Kidney epithelial cell (primary cell): ENCODE measurements around the gene CLEC6A. TPM values are rescaled to one million over a fixed set of nuclear protein-coding genes. Genes with fewer than 3 reads are reported as not detected.

Experiments
- DNase-seq: peaks from one replicate; pipeline ENCODE4 v3.0.0-alpha.2; 2010; ENCODE audit warnings: low read depth
- H3K27me3 ChIP-seq: 2 replicates; pipeline ENCODE4 v1.6.0; 2011; ENCODE audit warnings: low read length; ENCODE audit not compliant: control insufficient read depth, insufficient read depth
- H3K36me3 ChIP-seq: 2 replicates; pipeline ENCODE4 v1.5.1; 2011; ENCODE audit warnings: low read length; ENCODE audit not compliant: control insufficient read depth, insufficient read depth
- H3K4me3 ChIP-seq: 2 replicates; pipeline ENCODE4 v1.5.1; 2011; ENCODE audit warnings: low read depth, mild to moderate bottlenecking, control low read depth, low read length
- total RNA-seq: library from RNA; depleted of rRNA; stranded (reverse); fragments of >200 nt; gene quantifications from 2 replicates; pipeline ENCODE4 v1.2.3, GENCODE V29; 2015
- TF ChIP-seq, protein P1 (sequence below): IDR thresholded peaks from 2 replicates; pipeline ENCODE4 v1.5.1; 2011; ENCODE audit warnings: mild to moderate bottlenecking, moderate library complexity, low read length, control low read depth, inconsistent platforms; ENCODE audit not compliant: insufficient read depth, poor library complexity, severe bottlenecking

The CLEC6A gene
- total RNA-seq, 1 donor from 2014 or later, result not detected

DNA sequence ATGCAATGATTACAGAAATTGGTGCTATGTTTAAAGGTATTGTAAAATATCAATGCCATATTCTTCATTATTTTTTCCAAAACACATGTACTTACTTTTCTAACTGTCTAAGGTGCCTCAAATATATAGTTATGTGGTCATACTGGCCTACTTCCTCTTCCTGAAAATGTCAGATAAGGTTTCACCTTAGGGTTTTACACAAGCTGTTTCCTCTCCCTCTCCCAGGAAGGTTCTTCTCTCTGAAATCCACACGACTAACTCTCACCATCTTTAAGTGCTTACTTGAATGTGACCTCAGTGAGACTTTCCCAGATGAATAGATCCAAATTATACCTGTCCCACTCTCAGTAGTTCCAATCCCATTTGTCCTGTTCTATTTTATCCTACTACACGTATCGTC lies 46.0 kb downstream of the CLEC6A start:
- H3K36me3 ChIP-seq, result no peaks in the 10 kb centered on the region
- H3K4me3 ChIP-seq, result no peak overlapping the region
- DNase-seq, result no peak
- H3K27me3 ChIP-seq, result no peaks in the 10 kb centered on the region
- TF ChIP-seq, protein P1, sequence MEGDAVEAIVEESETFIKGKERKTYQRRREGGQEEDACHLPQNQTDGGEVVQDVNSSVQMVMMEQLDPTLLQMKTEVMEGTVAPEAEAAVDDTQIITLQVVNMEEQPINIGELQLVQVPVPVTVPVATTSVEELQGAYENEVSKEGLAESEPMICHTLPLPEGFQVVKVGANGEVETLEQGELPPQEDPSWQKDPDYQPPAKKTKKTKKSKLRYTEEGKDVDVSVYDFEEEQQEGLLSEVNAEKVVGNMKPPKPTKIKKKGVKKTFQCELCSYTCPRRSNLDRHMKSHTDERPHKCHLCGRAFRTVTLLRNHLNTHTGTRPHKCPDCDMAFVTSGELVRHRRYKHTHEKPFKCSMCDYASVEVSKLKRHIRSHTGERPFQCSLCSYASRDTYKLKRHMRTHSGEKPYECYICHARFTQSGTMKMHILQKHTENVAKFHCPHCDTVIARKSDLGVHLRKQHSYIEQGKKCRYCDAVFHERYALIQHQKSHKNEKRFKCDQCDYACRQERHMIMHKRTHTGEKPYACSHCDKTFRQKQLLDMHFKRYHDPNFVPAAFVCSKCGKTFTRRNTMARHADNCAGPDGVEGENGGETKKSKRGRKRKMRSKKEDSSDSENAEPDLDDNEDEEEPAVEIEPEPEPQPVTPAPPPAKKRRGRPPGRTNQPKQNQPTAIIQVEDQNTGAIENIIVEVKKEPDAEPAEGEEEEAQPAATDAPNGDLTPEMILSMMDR, result no peak

DNA sequence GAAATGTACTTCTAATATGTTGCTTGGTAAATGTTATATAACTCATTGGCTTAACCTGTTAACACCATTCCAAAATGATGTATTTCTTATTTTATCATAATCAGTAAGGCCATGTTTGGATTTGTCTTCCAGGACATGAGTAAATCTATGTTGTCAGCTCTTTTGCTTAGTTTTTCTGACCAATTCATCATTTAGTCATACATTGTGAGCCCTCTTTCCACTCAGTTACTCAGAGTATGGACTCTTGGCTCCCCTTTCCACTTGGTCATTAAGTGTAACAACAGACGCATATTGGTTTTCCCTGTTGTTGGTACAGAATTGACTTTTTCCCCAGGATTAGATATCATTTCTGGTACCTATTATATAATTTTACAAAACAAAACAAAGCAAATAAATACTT lies 48.6 kb downstream of the CLEC6A start:
- no peaks in the 10 kb centered on the region for H3K36me3 ChIP-seq
- no peak overlapping the region for H3K4me3 ChIP-seq
- H3K27me3 ChIP-seq, result no peaks in the 10 kb centered on the region
- TF ChIP-seq, protein P1, result no peak
- no peak for DNase-seq

DNA sequence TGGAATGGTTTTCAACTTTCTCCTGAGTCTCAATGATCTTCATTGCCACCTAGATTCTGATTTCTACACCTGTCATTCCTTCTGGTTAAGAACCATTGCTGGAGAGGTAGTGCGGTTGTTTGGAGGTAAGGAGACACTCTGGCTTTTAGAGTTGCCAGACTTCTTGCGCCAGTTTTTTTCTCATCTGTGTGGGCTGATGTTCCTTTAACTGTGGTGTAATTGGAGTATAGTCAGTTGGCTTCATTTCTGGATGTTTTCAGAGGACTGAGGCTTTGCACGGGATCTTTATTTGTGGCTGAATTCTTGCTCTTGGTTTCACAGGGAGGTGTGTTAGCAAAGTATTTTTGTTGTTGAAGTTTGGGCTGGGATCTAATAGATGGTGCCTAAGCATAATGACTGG lies 51.8 kb downstream of the CLEC6A start:
- TF ChIP-seq, protein P1, result no peak
- Histone ChIP-seq H3K4me3 (no peak overlapping the region), H3K36me3 (no peaks in the 10 kb centered on the region), H3K27me3 (no peaks in the 10 kb centered on the region)
- DNase-seq, result no peak

DNA sequence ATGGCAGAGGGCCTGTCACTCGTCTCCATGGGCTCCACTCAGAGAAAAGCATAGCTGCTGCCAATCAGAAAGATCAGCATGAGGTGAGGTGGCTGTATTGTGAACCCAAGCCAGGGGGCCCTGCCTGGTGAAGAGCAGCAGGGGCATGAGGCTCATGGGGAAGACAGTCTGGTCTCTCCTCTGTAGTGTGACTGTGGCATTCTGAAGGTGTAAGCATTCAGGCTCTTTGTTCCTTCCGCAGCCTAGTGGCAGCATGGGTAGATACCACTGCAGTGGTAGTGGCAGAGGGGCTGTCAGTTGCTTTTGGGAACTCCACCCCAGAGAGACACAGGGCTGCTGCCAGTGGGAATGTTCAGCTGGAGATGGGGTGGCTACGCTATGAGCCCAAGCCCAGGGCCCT lies 52.5 kb downstream of the CLEC6A start:
- TF ChIP-seq, protein P1, result no peak
- H3K27me3 ChIP-seq, result no peaks in the 10 kb centered on the region
- no peak for DNase-seq
- no peak overlapping the region for H3K4me3 ChIP-seq
- H3K36me3 ChIP-seq, result no peaks in the 10 kb centered on the region

DNA sequence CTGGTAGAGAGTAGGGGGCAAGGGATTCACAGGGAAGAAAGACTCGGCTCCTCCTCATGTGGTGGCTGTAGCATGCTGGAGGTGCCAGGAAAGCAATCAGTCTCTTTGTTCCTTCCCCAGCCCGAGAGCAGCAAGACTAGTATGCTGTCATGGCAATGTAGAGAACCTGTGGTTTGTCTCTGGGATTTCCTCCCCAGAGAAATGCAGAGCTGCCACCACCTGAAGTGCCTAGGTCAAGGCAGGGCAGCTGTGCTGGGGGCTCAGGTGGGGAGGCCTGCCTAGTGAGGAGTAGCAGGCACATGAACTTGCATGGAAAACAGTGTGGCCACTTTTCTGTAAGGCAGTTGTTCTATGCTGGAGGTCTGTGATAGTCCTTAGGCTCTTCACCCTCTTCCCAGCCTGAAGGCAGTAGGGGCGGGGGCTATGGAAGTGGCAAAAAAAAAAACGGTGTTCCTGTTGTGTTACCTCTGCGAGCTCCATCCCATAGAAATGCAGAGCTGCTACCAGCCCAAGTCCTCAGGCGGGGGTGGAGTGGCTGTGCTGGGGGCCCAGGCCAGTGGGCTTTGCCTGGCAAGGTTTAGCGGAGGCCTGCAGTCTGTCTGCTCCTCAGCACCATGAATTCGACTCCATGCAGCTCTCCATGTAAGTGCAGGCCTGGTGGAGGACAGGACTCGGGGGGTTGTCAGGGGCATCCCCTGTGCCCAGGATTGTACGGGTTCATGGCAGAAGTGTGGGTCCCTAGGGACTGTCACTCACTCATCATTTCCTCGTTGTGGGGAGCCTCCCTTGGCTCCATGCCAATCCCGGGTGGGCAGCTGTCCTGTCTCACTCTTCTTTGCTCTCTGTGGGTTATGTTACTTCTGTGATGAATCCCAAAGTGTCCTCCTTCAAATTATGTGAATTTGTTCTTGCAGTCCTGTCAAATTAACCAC lies 53.4 kb downstream of the CLEC6A start:
- DNase-seq, result no peak
- Histone ChIP-seq H3K36me3 (no peaks in the 10 kb centered on the region), H3K4me3 (no peak overlapping the region), H3K27me3 (no peaks in the 10 kb centered on the region)
- TF ChIP-seq, protein P1, result no peak
